AG04449 (cell line): ENCODE results near the gene MEIS2.

Source experiments
- CTCF ChIA-PET: fragments of 350-600 bp; formaldehyde crosslinking; extraction: SDS; loops from one replicate; lab custom pipeline; 2021; ENCODE audit warnings: antibody characterized with exemption; lab: Yijun Ruan, JAX
- POLR2A ChIA-PET: fragments of 400-600, 350-600 bp; formaldehyde crosslinking; extraction: SDS; loops from one replicate; lab custom pipeline; 2020; ENCODE audit warnings: antibody characterized with exemption, inconsistent platforms; lab: Yijun Ruan, JAX
- DNase-seq: peaks from one replicate; pipeline ENCODE4 v3.0.0-alpha.2; 2010; ENCODE audit warnings: low read depth, low spot score
- H3K4me3 ChIP-seq: 2 replicates; pipeline ENCODE4 v1.5.1; 2011; ENCODE audit warnings: low read depth, mild to moderate bottlenecking, control low read depth, low read length
- CTCF ChIP-seq: IDR thresholded peaks from one replicate; pipeline ENCODE4 v1.5.1; 2011; ENCODE audit warnings: mild to moderate bottlenecking, moderate library complexity, low read length, control low read depth, inconsistent platforms; ENCODE audit not compliant: insufficient read depth; ENCODE audit errors: missing control alignments

Gene MEIS2

GRCh38 chr15:37020852-37021251 is 79.5 kb downstream of the MEIS2 start:
- no peak for DNase-seq
- TF ChIP-seq CTCF = no peak
- POLR2A ChIA-PET = no interaction called here
- H3K4me3 ChIP-seq = no peak overlapping the region
- CTCF ChIA-PET = interaction anchor here (1.3 kb wide), 1 partner anchor 13 kb away, joined by 3 read pairs; no protein-coding TSS in a partner anchor

- ChIA-PET POLR2A (no interaction called here), CTCF (interaction anchor here (1.3 kb wide), 2 partner anchors 14 kb away, joined by 3 read pairs; no protein-coding TSS in a partner anchor)
- no peak overlapping the region for H3K4me3 ChIP-seq
- no peak for TF ChIP-seq CTCF
- no peak for DNase-seq
These were observed 80.6 kb downstream of the MEIS2 start for GRCh38 chr15:37019479-37020433.

- CTCF ChIA-PET = no interaction called here
- TF ChIP-seq CTCF = no peak
- POLR2A ChIA-PET = no interaction called here
- H3K4me3 ChIP-seq = no peak overlapping the region
- no peak for DNase-seq
These were observed 83.2 kb downstream of the MEIS2 start for GRCh38 chr15:37017031-37017625.

GRCh38 chr15:37016231-37016630 is 84.1 kb downstream of the MEIS2 start:
- CTCF ChIA-PET = interaction anchor here (1.0 to 1.1 kb wide), 3 partner anchors 118 to 515 kb away, joined by 3 read pairs; no protein-coding TSS in a partner anchor
- no peak for DNase-seq

GRCh38 chr15:37015451-37015850 is 84.9 kb downstream of the MEIS2 start:
- H3K4me3 ChIP-seq = no peak overlapping the region
- ChIA-PET CTCF (interaction anchor here (1.0 to 1.1 kb wide), 2 partner anchors 119 to 132 kb away, joined by 3 read pairs; no protein-coding TSS in a partner anchor), POLR2A (no interaction called here)
- no peak for TF ChIP-seq CTCF
- DNase-seq = no peak

More at GRCh38 chr15:37016231-37016630, 84.1 kb downstream of the MEIS2 start:
- POLR2A ChIA-PET = no interaction called here
- no peak overlapping the region for H3K4me3 ChIP-seq
- TF ChIP-seq CTCF = no peak

- TF ChIP-seq CTCF = no peak
- CTCF ChIA-PET = interaction anchor here (0.8 to 1.0 kb wide), 2 partner anchors 118 to 132 kb away, joined by 3 read pairs; no protein-coding TSS in a partner anchor
- DNase-seq = no peak
- POLR2A ChIA-PET = no interaction called here
- no peak overlapping the region for H3K4me3 ChIP-seq
These were observed 85.3 kb downstream of the MEIS2 start for GRCh38 chr15:37015035-37015434.
